Left ventricle myocardium inferior (tissue), 1 donor: ENCODE results near the gene GBP2. TPM values are rescaled to one million over a fixed set of nuclear protein-coding genes. Genes with fewer than 3 reads are reported as not detected.
"Not testable (repeated sequence)": the region's sequence is repeated elsewhere in the genome, so short reads cannot be mapped to it uniquely, and the experiment has no call there.

Source experiments
- DNase-seq: peaks from one replicate; pipeline ENCODE4 v3.0.0-alpha.2; 2020
- H3K27ac ChIP-seq: fragments of 200-600 bp; replicated peaks from 2 replicates; pipeline ENCODE4 v1.8.0; 2021
- H3K27me3 ChIP-seq: fragments of 200-600 bp; 2 replicates; pipeline ENCODE4 v1.8.0; 2021; ENCODE audit warnings: low read depth
- H3K36me3 ChIP-seq: fragments of 200-600 bp; 2 replicates; pipeline ENCODE4 v1.8.0; 2021
- H3K4me1 ChIP-seq: fragments of 200-600 bp; 2 replicates; pipeline ENCODE4 v1.8.0; 2021
- H3K4me3 ChIP-seq: fragments of 200-600 bp; 2 replicates; pipeline ENCODE4 v1.8.0; 2021; ENCODE audit warnings: mild to moderate bottlenecking, moderate library complexity
- H3K9me3 ChIP-seq: fragments of 200-600 bp; replicated peaks from 2 replicates; pipeline ENCODE4 v1.8.0; 2021
- intact Hi-C: fragments of 100-400 bp; cut with micrococcal nuclease; formaldehyde crosslinking; loops from one replicate; pipeline ENCODE4 v1.11.0; 2022
- total RNA-seq: library from RNA; stranded (reverse); fragmentation: NEBNext Ultra II Directional; extraction: Animal tissue kit (Norgen Biotek cat#: 25700); gene quantifications from one replicate; pipeline ENCODE4 v1.2.1, GENCODE V29; 2021
- TF ChIP-seq, protein P1 (sequence below): fragments of 200-600 bp; IDR thresholded peaks from 2 replicates; pipeline ENCODE4 v1.8.0; 2021; ENCODE audit warnings: antibody characterized with exemption, mild to moderate bottlenecking, borderline replicate concordance
- donor health status: DM: no; HTN: yes; CAD: no; lungs with severe emphysema.

GBP2 gene
- total RNA-seq, 1 donor from 2014 or later = 8.8 TPM

GRCh38 chr1:89142160-89142559 lies 16.2 kb upstream of the GBP2 start:
- H3K4me3 ChIP-seq = no peak overlapping the region
- TF ChIP-seq, protein P1, sequence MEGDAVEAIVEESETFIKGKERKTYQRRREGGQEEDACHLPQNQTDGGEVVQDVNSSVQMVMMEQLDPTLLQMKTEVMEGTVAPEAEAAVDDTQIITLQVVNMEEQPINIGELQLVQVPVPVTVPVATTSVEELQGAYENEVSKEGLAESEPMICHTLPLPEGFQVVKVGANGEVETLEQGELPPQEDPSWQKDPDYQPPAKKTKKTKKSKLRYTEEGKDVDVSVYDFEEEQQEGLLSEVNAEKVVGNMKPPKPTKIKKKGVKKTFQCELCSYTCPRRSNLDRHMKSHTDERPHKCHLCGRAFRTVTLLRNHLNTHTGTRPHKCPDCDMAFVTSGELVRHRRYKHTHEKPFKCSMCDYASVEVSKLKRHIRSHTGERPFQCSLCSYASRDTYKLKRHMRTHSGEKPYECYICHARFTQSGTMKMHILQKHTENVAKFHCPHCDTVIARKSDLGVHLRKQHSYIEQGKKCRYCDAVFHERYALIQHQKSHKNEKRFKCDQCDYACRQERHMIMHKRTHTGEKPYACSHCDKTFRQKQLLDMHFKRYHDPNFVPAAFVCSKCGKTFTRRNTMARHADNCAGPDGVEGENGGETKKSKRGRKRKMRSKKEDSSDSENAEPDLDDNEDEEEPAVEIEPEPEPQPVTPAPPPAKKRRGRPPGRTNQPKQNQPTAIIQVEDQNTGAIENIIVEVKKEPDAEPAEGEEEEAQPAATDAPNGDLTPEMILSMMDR = no peak
- H3K9me3 ChIP-seq = peaks cover 9% of the 10 kb centered on the region
- no peaks in the 10 kb centered on the region for H3K4me1 ChIP-seq
- DNase-seq = no peak
- H3K36me3 ChIP-seq = no peaks in the 10 kb centered on the region
- H3K27ac ChIP-seq = no peak overlapping the region
- intact Hi-C loops = no loop called here
- no peaks in the 10 kb centered on the region for H3K27me3 ChIP-seq

- DNase-seq = no peak
- TF ChIP-seq, protein P1 = no peak
- H3K9me3 ChIP-seq = peaks cover 9% of the 10 kb centered on the region
- H3K27me3 ChIP-seq = no peaks in the 10 kb centered on the region
- no peak overlapping the region for H3K27ac ChIP-seq
- no peaks in the 10 kb centered on the region for H3K36me3 ChIP-seq
- H3K4me3 ChIP-seq = no peak overlapping the region
- H3K4me1 ChIP-seq = peaks cover 17% of the 10 kb centered on the region
- intact Hi-C loops = no loop called here
Measured at GRCh38 chr1:89133747-89134146, 7.8 kb upstream of the GBP2 start.

DNA sequence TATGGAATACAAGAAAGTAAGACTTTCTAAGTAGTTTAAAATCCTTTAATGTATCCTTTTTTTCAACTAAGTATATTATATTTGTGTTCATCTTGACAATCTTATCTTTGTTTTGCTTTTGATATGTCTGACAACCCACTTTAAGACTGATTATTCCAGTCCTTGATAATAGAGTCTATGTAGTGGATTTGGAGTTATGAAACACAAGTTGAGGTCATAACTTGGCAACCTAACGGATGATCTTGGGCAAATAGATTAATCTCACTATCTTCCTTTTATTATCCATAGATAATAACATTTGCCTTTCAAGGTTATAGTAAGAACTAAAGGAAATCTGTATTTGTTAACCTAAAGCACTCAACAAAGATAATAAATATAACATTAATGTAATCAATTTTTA lies 4.8 kb upstream of the GBP2 start:
- H3K27ac ChIP-seq = no peak overlapping the region

DNA sequence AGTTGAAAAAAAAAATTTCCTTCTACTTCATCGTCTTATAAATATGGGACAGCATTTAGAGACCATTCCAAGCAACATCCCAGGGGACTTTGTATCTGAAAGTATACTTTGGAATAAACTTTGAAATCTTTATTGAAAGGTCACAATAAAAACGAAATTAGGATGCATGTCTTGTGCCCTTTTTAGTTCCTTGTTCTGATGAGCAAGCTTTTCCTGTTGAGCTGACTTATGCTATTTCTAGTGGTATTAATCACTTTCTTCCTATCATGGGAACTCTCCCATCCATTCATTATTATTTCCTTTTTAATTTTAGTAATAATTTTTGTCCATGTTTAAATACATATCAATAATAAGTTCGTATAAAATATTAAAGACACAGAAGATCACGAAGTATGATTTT lies 4.0 kb upstream of the GBP2 start:
- Histone ChIP-seq H3K36me3 (no peaks in the 10 kb centered on the region), H3K9me3 (no peaks in the 10 kb centered on the region), H3K27me3 (no peaks in the 10 kb centered on the region), H3K4me3 (peak overlapping the region; percentile 58), H3K27ac (peak overlapping the region; percentile 86), H3K4me1 (peaks cover 30% of the 10 kb centered on the region)
- no peak for DNase-seq
- intact Hi-C loops = no loop called here
- TF ChIP-seq, protein P1 = no peak

More for the DNA sequence above, 4.8 kb upstream of the GBP2 start:
- no peaks in the 10 kb centered on the region for H3K36me3 ChIP-seq
- TF ChIP-seq, protein P1 = no peak
- peaks cover 30% of the 10 kb centered on the region for H3K4me1 ChIP-seq
- intact Hi-C loops = no loop called here
- no peaks in the 10 kb centered on the region for H3K27me3 ChIP-seq
- no peaks in the 10 kb centered on the region for H3K9me3 ChIP-seq
- DNase-seq = no peak
- H3K4me3 ChIP-seq = no peak overlapping the region

- H3K9me3 ChIP-seq, H3K27me3 ChIP-seq, DNase-seq, H3K36me3 ChIP-seq, intact Hi-C loops, H3K4me3 ChIP-seq: not testable (repeated sequence)
- peaks cover 48% of the 10 kb centered on the region for H3K4me1 ChIP-seq
- H3K27ac ChIP-seq = peak overlapping the region; percentile 86
Measured at GRCh38 chr1:89128003-89128458, 2.1 kb upstream of the GBP2 start.

DNA sequence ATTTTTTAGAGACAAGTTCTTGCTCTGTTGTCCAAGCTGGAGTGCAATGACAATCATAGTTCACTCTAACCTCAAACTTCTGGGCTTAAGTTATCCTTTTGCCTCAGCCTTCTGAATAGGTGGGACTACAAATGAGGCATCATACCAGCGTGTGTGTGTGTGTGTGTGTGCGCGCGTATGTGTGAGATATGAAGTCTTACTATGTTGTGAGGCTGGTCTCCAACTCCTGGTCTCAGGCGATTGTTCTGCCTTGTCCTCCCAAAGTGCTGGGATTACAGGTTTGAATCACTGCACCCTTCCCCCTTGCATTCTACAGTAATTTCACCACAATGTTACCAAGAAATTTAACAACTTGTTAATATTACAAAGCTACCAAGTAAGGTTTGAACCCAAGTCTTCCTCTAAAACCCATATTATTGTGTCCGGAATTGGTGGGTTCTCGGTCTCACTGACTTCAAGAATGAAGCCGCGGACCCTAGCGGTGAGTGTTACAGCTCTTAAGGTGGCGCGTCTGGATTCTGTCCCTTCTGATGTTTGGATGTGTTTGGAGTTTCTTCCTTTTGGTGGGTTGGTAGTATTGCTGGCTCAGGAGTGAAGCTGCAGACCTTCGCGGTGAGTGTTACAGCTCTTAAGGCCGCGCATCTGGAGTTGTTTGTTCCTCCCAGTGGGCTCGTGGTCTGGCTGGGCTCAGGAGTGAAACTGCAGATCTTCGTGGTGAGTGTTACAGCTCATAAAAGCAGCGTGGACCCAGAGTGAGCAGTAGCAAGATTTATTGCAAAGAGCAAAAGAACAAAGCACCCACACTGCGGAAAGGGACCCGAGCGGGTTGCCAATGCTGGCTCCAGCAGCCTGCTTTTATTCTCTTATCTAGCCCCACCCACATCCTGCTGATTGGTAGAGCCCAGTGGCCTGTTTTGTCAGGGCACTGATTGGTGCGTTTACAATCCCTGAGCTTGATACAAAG lies 970 bp upstream of the GBP2 start:
- H3K27me3 ChIP-seq, H3K4me3 ChIP-seq, intact Hi-C loops, DNase-seq, H3K9me3 ChIP-seq, H3K36me3 ChIP-seq: not testable (repeated sequence)
- Histone ChIP-seq H3K4me1 (peaks cover 50% of the 10 kb centered on the region), H3K27ac (peak overlapping the region; percentile 82)
